A549 (cell line): Measurements from ENCODE around the gene MYO1D. TPM values are rescaled to one million over a fixed set of nuclear protein-coding genes. Genes with fewer than 3 reads are reported as not detected.

Source experiments
- ATAC-seq, 2 experiments: fragments of 200-7000 bp in 1 of 2; fragments of >200 bp in 1 of 2; cut with Nextera tagmentation in 1 of 2; cut with Tn5 transposase in 1 of 2; 3 replicates each; pipeline versions ENCODE4 v1.8.0 to v1.9.1; 2018 to 2020; ENCODE audit warnings: mild to moderate bottlenecking in 1 of 2, moderate library complexity in 1 of 2
- CTCF ChIA-PET: fragments of 300-600 bp; sonication (Branson Sonifier 250); formaldehyde crosslinking; extraction: SDS; loops from one replicate; lab custom pipeline; 2021; ENCODE audit warnings: antibody characterized with exemption, inconsistent platforms; lab: Yijun Ruan, JAX
- POLR2A ChIA-PET: fragments of 350-600 bp; formaldehyde crosslinking; extraction: SDS; loops from one replicate; lab custom pipeline; 2021; ENCODE audit warnings: antibody characterized with exemption, inconsistent platforms; lab: Yijun Ruan, JAX
- DNase-seq, 2 experiments: peaks; one replicate each; pipeline versions ENCODE4 v3.0.0 to v3.0.0-alpha.2; 2011 to 2016; ENCODE audit warnings: low read depth in 1 of 2, low spot score in 1 of 2
- FAIRE-seq: peaks from 2 replicates; lab custom pipeline; 2011; peaks lifted over from hg19 to GRCh38; lab: Jason Lieb, UNC
- H3K27ac ChIP-seq, 2 experiments: fragments of >200 bp; sonication (Bioruptor Twin); formaldehyde crosslinking; 3 replicates each; pipeline ENCODE4 v1.5.1; 2016 to 2017
- H3K4me1 ChIP-seq: fragments of >200 bp; sonication (Bioruptor Twin); formaldehyde crosslinking; 3 replicates; pipeline ENCODE4 v1.6.1; 2016
- H3K4me2 ChIP-seq: fragments of >200 bp; sonication (Bioruptor Twin); formaldehyde crosslinking; 3 replicates; pipeline ENCODE4 v1.6.1; 2016
- H3K4me3 ChIP-seq: fragments of >200 bp; sonication (Bioruptor Twin); formaldehyde crosslinking; 3 replicates; pipeline ENCODE4 v1.5.1; 2016
- H3K9me3 ChIP-seq: fragments of >200 bp; sonication (Bioruptor Twin); formaldehyde crosslinking; 3 replicates; pipeline ENCODE4 v1.6.1; 2016
- BHLHE40 ChIP-seq: IDR thresholded peaks from 2 replicates; pipeline ENCODE4 v1.6.1; 2012; ENCODE audit warnings: low read depth, low read length, inconsistent platforms
- CBX2 ChIP-seq: fragments of 200-600 bp; sonication (generic); IDR thresholded peaks from 2 replicates; pipeline ENCODE4 v1.6.1; 2016; ENCODE audit warnings: low read depth, mild to moderate bottlenecking, borderline replicate concordance
- FOXS1 ChIP-seq: fragments of 250-450 bp; sonication (Bioruptor Pico); IDR thresholded peaks from 2 replicates; pipeline ENCODE4 v1.5.0; 2020; ENCODE audit warnings: mild to moderate bottlenecking, moderate library complexity
- HDAC2 ChIP-seq: fragments of 200-600 bp; sonication (generic); IDR thresholded peaks from 2 replicates; pipeline ENCODE4 v1.6.1; 2016
- KDM5A ChIP-seq: fragments of 200-600 bp; sonication (generic); IDR thresholded peaks from 2 replicates; pipeline ENCODE4 v1.6.1; 2016; ENCODE audit warnings: antibody characterized with exemption, mild to moderate bottlenecking
- MAX ChIP-seq: IDR thresholded peaks from 2 replicates; pipeline ENCODE4 v1.6.1; 2012
- NFE2L2 ChIP-seq: fragments of 150-350 bp; conservative IDR thresholded peaks from 2 replicates; pipeline ENCODE4 v1.6.1; 2014; ENCODE audit warnings: low read length
- PHF8 ChIP-seq: fragments of 200-600 bp; sonication (generic); IDR thresholded peaks from 2 replicates; pipeline ENCODE4 v1.6.1; 2016; ENCODE audit warnings: low read depth, mild to moderate bottlenecking, antibody characterized with exemption, moderate library complexity, borderline replicate concordance
- POLR2AphosphoS2 ChIP-seq: conservative IDR thresholded peaks from 2 replicates; pipeline ENCODE4 v1.6.1; 2012; ENCODE audit warnings: low read length, improper control_type of control experiment, inconsistent platforms
- RCOR1 ChIP-seq: fragments of 150-350 bp; IDR thresholded peaks from 2 replicates; pipeline ENCODE4 v1.6.1; 2014; ENCODE audit warnings: antibody characterized with exemption, low read length, low read depth
- SMC3 ChIP-seq: fragments of >200 bp; sonication (Bioruptor Twin); formaldehyde crosslinking; IDR thresholded peaks from 3 replicates; pipeline ENCODE4 v1.6.1; 2018; ENCODE audit warnings: inconsistent platforms
- SREBF2 ChIP-seq: fragments of 450-650 bp; IDR thresholded peaks from 2 replicates; pipeline ENCODE4 v1.6.1; 2014; ENCODE audit warnings: mild to moderate bottlenecking, moderate library complexity
- ZFP36 ChIP-seq: fragments of 450-650 bp; IDR thresholded peaks from 2 replicates; pipeline ENCODE4 v1.6.1; 2014; ENCODE audit warnings: borderline replicate concordance; ENCODE audit not compliant: partially characterized antibody
- WGBS: methylation state at CpG from one replicate; pipeline ENCODE4 v1.1.6; 2017; ENCODE audit errors: missing lambda C conversion rate; 5-methylcytosine and 5-hydroxymethylcytosine counted together
- polyA plus RNA-seq, 4 experiments: library from polyadenylated mRNA; depleted of rRNA in 3 of 4; stranded (reverse); fragments of >200 nt; fragmentation: RNase III in 1 of 4; extraction: RNeasy Plus Mini Kit Qiagen cat#74134 plus additional on column Dnase treatment in 1 of 4; gene quantifications; 2 replicates in 3 of 4; 3 replicates in 1 of 4; pipeline ENCODE4 v1.2.3, GENCODE V29; 2011 to 2017
- TF ChIP-seq, protein P1 (sequence below): fragments of >200 bp; sonication (Bioruptor Twin); formaldehyde crosslinking; IDR thresholded peaks from 2 replicates; pipeline ENCODE4 v1.6.1; 2016
- TF ChIP-seq, protein P2 (sequence below): IDR thresholded peaks from 2 replicates; pipeline ENCODE4 v1.6.1; 2012; ENCODE audit warnings: low read depth, borderline replicate concordance

Gene MYO1D
- polyA plus RNA-seq, 2 of the 4 experiments (the other 2 are of a cell fraction): 2.8 to 4.2 TPM

GRCh38 chr17:32907583-32907982, 30.7 kb upstream of the MYO1D start:
- Histone ChIP-seq H3K4me3 (no peak overlapping the region), H3K4me1 (peaks cover 7% of the 10 kb centered on the region), H3K4me2 (no peak overlapping the region), H3K27ac (no peak overlapping the region), H3K9me3 (no peaks in the 10 kb centered on the region)
- CTCF ChIA-PET: interaction anchor here (0.6 to 2.6 kb wide), 6 partner anchors 22 to 125 kb away, joined by 3 to 14 read pairs (median 6); partner anchors contain the start of gene MYO1D
- POLR2A ChIA-PET: no interaction called here
- no peak for TF ChIP-seq HDAC2
- TF ChIP-seq ZFP36: no peak
- DNase-seq (no peak), ATAC-seq (no peak), FAIRE-seq (no peak)
- 66% methylated on average over 6 of the region's 6 CpGs for WGBS

DNA sequence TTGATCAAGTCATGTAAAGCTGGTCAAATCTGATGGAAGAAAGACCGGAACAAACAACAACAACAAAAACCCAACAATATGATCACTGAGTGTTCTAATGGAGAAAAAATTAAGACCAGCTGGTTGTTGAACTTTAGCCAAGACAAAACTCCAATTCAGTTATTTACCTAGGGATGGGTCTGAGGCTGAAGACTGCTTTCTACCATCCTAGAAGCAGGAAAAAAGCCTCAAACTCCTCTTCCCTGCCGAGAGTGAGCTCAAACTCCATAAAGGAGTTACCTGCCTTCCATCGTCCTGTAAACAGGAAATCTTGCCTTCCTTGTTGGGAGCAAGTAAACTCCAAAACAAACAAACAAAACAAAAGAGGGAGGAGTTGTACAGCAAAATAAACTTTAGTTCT, 28.0 kb upstream of the MYO1D start:
- Histone ChIP-seq H3K4me1 (no peaks in the 10 kb centered on the region), H3K27ac (no peak overlapping the region), H3K9me3 (no peaks in the 10 kb centered on the region), H3K4me2 (no peak overlapping the region), H3K4me3 (no peak overlapping the region)
- 21% methylated on average over 3 of the region's 3 CpGs for WGBS
- no peak for ATAC-seq
- no peak for DNase-seq
- FAIRE-seq: no peak
- TF ChIP-seq SMC3 (no peak), SREBF2 (no peak), CBX2 (no peak), ZFP36 (no peak), RCOR1 (no peak), MAX (no peak), PHF8 (no peak), NFE2L2 (no peak), KDM5A (no peak)
- CTCF ChIA-PET: interaction anchor here (1.4 to 2.2 kb wide), 3 partner anchors 9 to 122 kb away, joined by 4 to 6 read pairs (median 5); partner anchors contain the start of gene MYO1D
- POLR2A ChIA-PET: no interaction called here

DNA sequence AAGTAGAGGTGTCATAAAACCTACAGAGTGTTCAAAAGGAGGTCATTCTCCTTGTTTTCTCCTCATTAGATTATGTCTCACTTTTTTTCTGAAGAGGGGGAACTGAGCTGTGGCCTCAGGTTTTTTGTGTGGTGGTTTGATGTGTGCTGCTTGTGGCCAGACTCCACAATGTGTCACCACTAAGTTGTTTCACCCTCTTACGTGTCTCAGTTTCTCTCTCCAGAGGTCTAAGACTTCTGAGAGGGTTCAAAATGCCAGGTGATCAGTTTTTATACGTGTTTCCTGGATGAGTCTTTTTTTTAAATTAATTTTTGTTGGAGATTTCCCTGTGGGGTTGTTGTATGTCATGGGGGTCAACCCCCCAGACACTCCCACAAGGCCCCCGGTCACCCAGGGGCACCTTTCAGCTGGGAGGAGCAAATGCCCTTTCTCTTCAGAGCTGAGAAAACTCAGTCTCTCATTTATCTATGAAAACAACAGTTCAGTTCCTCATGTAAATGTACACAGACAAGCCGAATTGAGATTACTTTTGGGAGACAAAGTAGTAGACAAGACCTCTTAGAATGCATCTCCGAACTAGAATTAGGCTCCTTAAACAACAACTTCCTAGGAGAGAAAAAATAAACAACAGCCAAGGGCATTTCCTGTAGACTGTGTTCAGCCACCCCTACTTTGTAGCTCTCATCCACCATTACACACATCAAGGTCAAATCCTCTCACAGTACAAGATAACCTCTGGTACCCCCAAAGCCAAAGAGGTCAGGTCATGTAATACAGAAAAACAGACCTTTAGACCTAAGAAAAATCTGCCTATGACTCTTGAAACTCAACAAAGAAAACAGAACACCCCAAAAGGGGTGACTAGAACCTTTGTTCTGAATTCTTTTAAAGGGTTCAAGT, 27.1 kb upstream of the MYO1D start:
- no peak for DNase-seq
- POLR2A ChIA-PET: no interaction called here
- no peaks in the 10 kb centered on the region for H3K9me3 ChIP-seq
- TF ChIP-seq BHLHE40 (no peak), POLR2AphosphoS2 (no peak), RCOR1 (no peak), FOXS1 (no peak), NFE2L2 (no peak)
- TF ChIP-seq, protein P1, sequence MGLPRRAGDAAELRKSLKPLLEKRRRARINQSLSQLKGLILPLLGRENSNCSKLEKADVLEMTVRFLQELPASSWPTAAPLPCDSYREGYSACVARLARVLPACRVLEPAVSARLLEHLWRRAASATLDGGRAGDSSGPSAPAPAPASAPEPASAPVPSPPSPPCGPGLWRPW: no peak
- TF ChIP-seq, all 56 proteins: peak for 0
- FAIRE-seq (no peak), ATAC-seq (no peak)
- H3K4me3 ChIP-seq: no peak overlapping the region
- CTCF ChIA-PET: interaction anchor here (0.6 to 2.2 kb wide), 4 partner anchors 8 to 121 kb away, joined by 3 to 6 read pairs (median 4); partner anchors contain the start of gene MYO1D
- no peaks in the 10 kb centered on the region for H3K4me1 ChIP-seq
- no peak overlapping the region for H3K27ac ChIP-seq
- 42% methylated on average over 5 of the region's 5 CpGs for WGBS
- no peak overlapping the region for H3K4me2 ChIP-seq

DNA sequence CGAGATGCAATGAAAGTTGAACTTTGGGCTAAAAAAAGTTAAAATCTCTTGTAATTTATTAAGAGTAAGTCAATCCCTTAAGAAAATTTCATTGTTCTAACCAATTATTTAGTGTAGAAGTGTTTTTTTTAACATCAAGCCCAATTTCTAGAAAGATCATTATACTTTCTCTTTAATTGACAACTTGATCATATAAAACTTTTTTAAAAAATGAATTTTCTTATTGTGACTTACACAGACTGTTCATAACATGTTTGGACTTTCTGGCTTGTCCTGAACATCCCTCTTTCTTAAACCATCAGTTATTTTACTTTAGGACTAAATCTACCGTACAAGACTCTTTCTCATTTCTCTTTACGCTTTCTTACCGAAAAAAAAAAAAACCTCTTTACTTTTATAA, 24.8 kb upstream of the MYO1D start:
- no peak for ATAC-seq

More for the DNA sequence above, 24.8 kb upstream of the MYO1D start:
- ChIA-PET POLR2A (no interaction called here), CTCF (interaction anchor here (1.7 kb wide), 1 partner anchor 24 kb away, joined by 4 read pairs; no protein-coding TSS in a partner anchor)
- Histone ChIP-seq H3K9me3 (no peaks in the 10 kb centered on the region), H3K4me3 (no peak overlapping the region), H3K27ac (no peak overlapping the region), H3K4me2 (no peak overlapping the region), H3K4me1 (no peaks in the 10 kb centered on the region)
- 69% methylated on average over 4 of the region's 4 CpGs for WGBS
- TF ChIP-seq, protein P2, sequence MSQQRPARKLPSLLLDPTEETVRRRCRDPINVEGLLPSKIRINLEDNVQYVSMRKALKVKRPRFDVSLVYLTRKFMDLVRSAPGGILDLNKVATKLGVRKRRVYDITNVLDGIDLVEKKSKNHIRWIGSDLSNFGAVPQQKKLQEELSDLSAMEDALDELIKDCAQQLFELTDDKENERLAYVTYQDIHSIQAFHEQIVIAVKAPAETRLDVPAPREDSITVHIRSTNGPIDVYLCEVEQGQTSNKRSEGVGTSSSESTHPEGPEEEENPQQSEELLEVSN: no peak
- DNase-seq: no peak
- FAIRE-seq: no peak
